HL-60 (cell line): Measurements from ENCODE around the gene TNXB.
A peak's percentile ranks its signal among the peaks of the same experiment; 100 is the strongest.

Source experiments
- DNase-seq, 2 experiments: peaks; one replicate each; pipeline ENCODE4 v3.0.0-alpha.2; 2010 to 2020; ENCODE audit warnings: low read depth in 1 of 2, low spot score in 1 of 2
- H3K27ac ChIP-seq: fragments of 250-450 bp; sonication (Bioruptor Pico); replicated peaks from 2 replicates; pipeline ENCODE4 v1.5.1; 2020; ENCODE audit warnings: mild to moderate bottlenecking, moderate library complexity
- H3K27me3 ChIP-seq: fragments of 250-450 bp; sonication (Bioruptor Pico); 2 replicates; pipeline ENCODE4 v1.5.1; 2021; ENCODE audit warnings: mild to moderate bottlenecking, moderate library complexity; ENCODE audit not compliant: insufficient read depth, poor library complexity, severe bottlenecking
- H3K4me3 ChIP-seq: replicated peaks from 2 replicates; pipeline ENCODE4 v1.5.1; 2011; ENCODE audit warnings: mild to moderate bottlenecking, control low read depth, low read length; ENCODE audit not compliant: insufficient read depth
- GABPA ChIP-seq: IDR thresholded peaks from 2 replicates; pipeline ENCODE4 v1.6.1; 2012; ENCODE audit warnings: low read depth
- POLR2AphosphoS5 ChIP-seq: IDR thresholded peaks from 2 replicates; pipeline ENCODE4 v1.6.1; 2012; ENCODE audit warnings: low read depth
- REST ChIP-seq: IDR thresholded peaks from 2 replicates; pipeline ENCODE4 v1.6.1; 2012; ENCODE audit warnings: low read depth; ENCODE audit not compliant: insufficient replicate concordance
- SPI1 ChIP-seq: IDR thresholded peaks from 2 replicates; pipeline ENCODE4 v1.6.1; 2012; ENCODE audit warnings: low read depth, mild to moderate bottlenecking, borderline replicate concordance
- TF ChIP-seq, protein P1 (sequence below): IDR thresholded peaks from one replicate; pipeline ENCODE4 v1.5.1; 2011; ENCODE audit warnings: low read length, control low read depth, inconsistent platforms; ENCODE audit not compliant: insufficient read depth

The TNXB gene

GRCh38 chr6:32089082-32089828 lies 19.9 kb downstream of the TNXB start:
- H3K4me3 ChIP-seq: no peak overlapping the region
- DNase-seq: no peak
- TF ChIP-seq POLR2AphosphoS5 (no peak), REST (no peak), GABPA (no peak), SPI1 (no peak)
- TF ChIP-seq, protein P1, sequence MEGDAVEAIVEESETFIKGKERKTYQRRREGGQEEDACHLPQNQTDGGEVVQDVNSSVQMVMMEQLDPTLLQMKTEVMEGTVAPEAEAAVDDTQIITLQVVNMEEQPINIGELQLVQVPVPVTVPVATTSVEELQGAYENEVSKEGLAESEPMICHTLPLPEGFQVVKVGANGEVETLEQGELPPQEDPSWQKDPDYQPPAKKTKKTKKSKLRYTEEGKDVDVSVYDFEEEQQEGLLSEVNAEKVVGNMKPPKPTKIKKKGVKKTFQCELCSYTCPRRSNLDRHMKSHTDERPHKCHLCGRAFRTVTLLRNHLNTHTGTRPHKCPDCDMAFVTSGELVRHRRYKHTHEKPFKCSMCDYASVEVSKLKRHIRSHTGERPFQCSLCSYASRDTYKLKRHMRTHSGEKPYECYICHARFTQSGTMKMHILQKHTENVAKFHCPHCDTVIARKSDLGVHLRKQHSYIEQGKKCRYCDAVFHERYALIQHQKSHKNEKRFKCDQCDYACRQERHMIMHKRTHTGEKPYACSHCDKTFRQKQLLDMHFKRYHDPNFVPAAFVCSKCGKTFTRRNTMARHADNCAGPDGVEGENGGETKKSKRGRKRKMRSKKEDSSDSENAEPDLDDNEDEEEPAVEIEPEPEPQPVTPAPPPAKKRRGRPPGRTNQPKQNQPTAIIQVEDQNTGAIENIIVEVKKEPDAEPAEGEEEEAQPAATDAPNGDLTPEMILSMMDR: no peak
- peaks cover 32% of the 10 kb centered on the region for H3K27me3 ChIP-seq
- no peak overlapping the region for H3K27ac ChIP-seq

DNA sequence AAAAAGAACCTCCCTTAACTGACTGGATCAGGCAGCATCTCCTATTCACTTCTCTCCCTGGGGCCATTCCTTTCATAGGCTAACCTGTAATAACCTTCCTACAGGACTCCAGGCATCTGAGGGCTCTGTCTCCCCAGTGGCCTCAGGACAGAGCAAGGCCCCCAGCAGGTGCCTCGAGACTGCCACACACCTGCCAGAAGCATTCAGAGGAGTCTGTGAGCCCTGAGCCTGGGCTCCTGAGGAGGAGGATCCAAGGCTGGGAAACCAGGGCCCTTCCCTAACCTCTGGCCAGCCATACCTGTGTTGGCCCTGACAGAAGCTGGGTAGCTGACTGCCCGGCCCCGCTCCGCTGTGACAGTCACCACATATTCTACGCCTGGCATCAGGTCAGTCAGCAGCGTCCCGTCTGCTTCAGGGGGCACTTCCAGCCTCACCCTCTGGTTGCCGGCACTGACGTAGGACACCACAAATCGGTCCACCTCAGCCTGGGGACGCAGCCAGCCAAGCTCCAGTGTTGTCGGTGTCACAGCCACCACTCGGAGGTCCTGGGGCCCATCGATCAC lies 20.6 kb downstream of the TNXB start:
- TF ChIP-seq POLR2AphosphoS5 (no peak), REST (no peak), SPI1 (no peak)
- TF ChIP-seq, protein P1: no peak
- H3K27ac ChIP-seq: no peak overlapping the region
- H3K27me3 ChIP-seq: peaks cover 32% of the 10 kb centered on the region
- no peak for DNase-seq
- H3K4me3 ChIP-seq: no peak overlapping the region

DNA sequence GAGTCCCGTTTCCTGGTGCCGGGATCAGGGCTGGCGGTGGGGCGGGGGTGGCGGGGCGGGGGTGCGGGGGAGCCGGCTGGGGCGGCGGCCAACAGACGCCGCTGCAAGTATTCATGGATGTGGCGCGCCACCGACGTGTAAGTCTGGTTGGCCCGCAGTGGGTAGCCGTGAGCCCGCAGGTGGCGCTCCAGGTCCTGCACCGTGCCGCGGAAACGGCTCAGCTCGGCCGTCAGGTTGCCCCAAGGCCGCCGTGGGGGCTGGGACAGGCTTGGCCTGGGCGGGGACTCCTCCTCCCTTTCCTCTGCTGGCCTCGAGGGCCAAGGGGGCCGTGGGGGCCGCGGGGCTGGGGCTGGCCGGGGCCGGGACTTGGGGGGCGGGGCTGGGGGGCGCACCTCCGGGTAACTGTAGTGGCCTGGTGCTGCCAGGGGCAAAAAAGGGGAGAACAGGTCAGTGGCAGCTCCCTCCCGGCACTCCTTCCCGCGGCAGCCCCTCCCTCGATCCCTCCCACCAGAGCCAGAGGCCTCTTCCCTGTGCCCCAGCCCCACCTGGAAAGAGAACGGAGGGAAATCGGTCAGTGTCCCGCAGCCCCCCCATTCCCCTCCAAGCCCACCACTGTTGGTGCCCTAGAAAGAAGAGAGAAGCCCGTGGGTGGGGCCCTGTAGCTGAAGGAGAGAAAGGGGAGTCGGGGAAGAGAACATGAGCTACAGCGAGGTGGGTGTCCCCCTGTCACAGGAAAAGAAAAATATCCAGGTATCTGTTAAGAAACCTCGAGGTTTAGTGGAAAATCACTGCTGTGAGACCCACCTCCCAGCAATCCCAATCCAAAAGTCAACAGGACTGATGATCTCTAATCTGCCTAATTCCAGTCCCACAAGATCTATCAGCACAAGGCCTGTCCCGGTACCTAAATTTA lies 21.3 kb downstream of the TNXB start:
- H3K27me3 ChIP-seq: peaks cover 34% of the 10 kb centered on the region
- H3K27ac ChIP-seq: no peak overlapping the region
- peak; percentile 35 to 64 for DNase-seq
- H3K4me3 ChIP-seq: no peak overlapping the region
- no peak for TF ChIP-seq POLR2AphosphoS5
